Measurements from ENCODE around the gene SMYD2. TPM values are rescaled to one million over a fixed set of nuclear protein-coding genes. Genes with fewer than 3 reads are reported as not detected.

The SMYD2 gene
- total and polyA plus RNA-seq, 2 experiments from 2014 or later: 3.6 to 5.9 TPM

GRCh38 chr1:214349008-214349407 is 68.0 kb downstream of the SMYD2 start:
- H3K4me3 ChIP-seq: no peak overlapping the region
- peaks cover 6% of the 10 kb centered on the region; the same call in 1 of the 2 replicates for H3K4me1 ChIP-seq (ENCODE audit: insufficient read depth)
- TF ChIP-seq NANOG (IDR thresholded peaks at IDR 0.05; ENCODE audit: borderline replicate concordance) (no peak), EZH2 (IDR thresholded peaks at IDR 0.05; ENCODE audit: low read depth, unreplicated experiment) (no peak), STAT1 (IDR thresholded peaks at IDR 0.05; ENCODE audit: unreplicated experiment) (no peak), ETS1 (IDR thresholded peaks at IDR 0.05) (no peak), ZNF114 (CRISPR knock-in tag; IDR thresholded peaks at IDR 0.05) (no peak), CTCF (conservative IDR thresholded peaks at IDR 0.05; ENCODE audit: low read depth in 2 of 2) (no peak; a peak in 1 of 4 replicates), EZH2phosphoT487 (IDR thresholded peaks at IDR 0.05; ENCODE audit: unreplicated experiment) (no peak)
- no peaks in the 10 kb centered on the region for H3K79me2 ChIP-seq (replicated peaks; ENCODE audit: insufficient read depth)
- peaks cover 11% of the 10 kb centered on the region; the same call in 2 of the 3 replicates for H3K9me3 Mint-ChIP-seq
- H3F3A ChIP-seq (replicated peaks; ENCODE audit: low read depth): no peaks in the 10 kb centered on the region; the same call in 1 of the 2 replicates
- peaks cover 3% of the 10 kb centered on the region; the same call in 1 of the 2 replicates for H3K36me3 ChIP-seq (ENCODE audit: insufficient read depth)
- peak; percentile 55 for ATAC-seq
- H3K4me1 Mint-ChIP-seq: peaks cover 14% of the 10 kb centered on the region
- H3K4me3 Mint-ChIP-seq: no peak overlapping the region
- no peaks in the 10 kb centered on the region; the same call in 1 of the 2 replicates for H3K9me2 ChIP-seq (ENCODE audit: insufficient read depth)
- H3K27ac Mint-ChIP-seq: peak overlapping the region; percentile 89; the same call in 1 of the 2 replicates
- H3K27me3 ChIP-seq (ENCODE audit: insufficient read depth): no peaks in the 10 kb centered on the region
- peak; percentile 68 for DNase-seq (ENCODE audit: low spot score)
- H3K27ac ChIP-seq (ENCODE audit: low read depth): peak overlapping the region; percentile 36; the same call in 1 of the 2 replicates
- H3K4me2 ChIP-seq: no peak overlapping the region
- no peaks in the 10 kb centered on the region for H4K20me1 ChIP-seq (replicated peaks; ENCODE audit: insufficient read depth)
- no peaks in the 10 kb centered on the region for H3K27me3 Mint-ChIP-seq (ENCODE audit: insufficient read depth, low read depth, poor library complexity)
- no peak overlapping the region for H2AFZ ChIP-seq
- H3K36me3 Mint-ChIP-seq (ENCODE audit: low read depth): peaks cover 44% of the 10 kb centered on the region

- peaks cover 3% of the 10 kb centered on the region; the same call in 1 of the 2 replicates for H3K36me3 ChIP-seq (ENCODE audit: insufficient read depth)
- no peak overlapping the region for H2AFZ ChIP-seq
- peak overlapping the region; percentile 86 for H3K27ac ChIP-seq (ENCODE audit: low read depth)
- no peak overlapping the region for H3K4me2 ChIP-seq
- H3K36me3 Mint-ChIP-seq (ENCODE audit: low read depth): peaks cover 40% of the 10 kb centered on the region
- H3K4me3 Mint-ChIP-seq: no peak overlapping the region
- ATAC-seq (peak; percentile 93), DNase-seq (ENCODE audit: low spot score) (peak; percentile 88)
- no peaks in the 10 kb centered on the region for H3K79me2 ChIP-seq (replicated peaks; ENCODE audit: insufficient read depth)
- no peaks in the 10 kb centered on the region for H3K27me3 Mint-ChIP-seq (ENCODE audit: insufficient read depth, low read depth, poor library complexity)
- no peak for TF ChIP-seq JUNB (IDR thresholded peaks at IDR 0.05; ENCODE audit: unreplicated experiment)
- no peak overlapping the region; the same call in 1 of the 2 replicates for H3K27ac Mint-ChIP-seq
- peaks cover 6% of the 10 kb centered on the region; the same call in 2 of the 3 replicates for H3K9me3 Mint-ChIP-seq
- no peaks in the 10 kb centered on the region for H3K27me3 ChIP-seq (ENCODE audit: insufficient read depth)
- no peak overlapping the region for H3K4me3 ChIP-seq
- H3K4me1 ChIP-seq (ENCODE audit: insufficient read depth): peaks cover 12% of the 10 kb centered on the region; the same call in 1 of the 2 replicates
- peaks cover 22% of the 10 kb centered on the region for H3K4me1 Mint-ChIP-seq
- no peaks in the 10 kb centered on the region; the same call in 1 of the 2 replicates for H3K9me2 ChIP-seq (ENCODE audit: insufficient read depth)
- no peaks in the 10 kb centered on the region for H4K20me1 ChIP-seq (replicated peaks; ENCODE audit: insufficient read depth)
- H3F3A ChIP-seq (replicated peaks; ENCODE audit: low read depth): no peaks in the 10 kb centered on the region
These were observed 68.8 kb downstream of the SMYD2 start for GRCh38 chr1:214349781-214350180.

Measured in GM23338 (cell line).